Activated effector memory CD4-positive, alpha-beta T cell treated with anti-CD3 and anti-CD28 coated beads, Interleukin-2, amount 50 U/mL, for 16 hours (primary cell): ENCODE results near the gene DDX49.
"Not testable (repeated sequence)": the region's sequence is repeated elsewhere in the genome, so short reads cannot be mapped to it uniquely, and the experiment has no call there.

Source experiments
- DNase-seq: peaks from one replicate; pipeline ENCODE4 v3.0.0-alpha.2; 2020

Gene DDX49

GRCh38 chr19:18896421-18896841, 23.1 kb upstream of the DDX49 start:
- no peak for DNase-seq

DNA sequence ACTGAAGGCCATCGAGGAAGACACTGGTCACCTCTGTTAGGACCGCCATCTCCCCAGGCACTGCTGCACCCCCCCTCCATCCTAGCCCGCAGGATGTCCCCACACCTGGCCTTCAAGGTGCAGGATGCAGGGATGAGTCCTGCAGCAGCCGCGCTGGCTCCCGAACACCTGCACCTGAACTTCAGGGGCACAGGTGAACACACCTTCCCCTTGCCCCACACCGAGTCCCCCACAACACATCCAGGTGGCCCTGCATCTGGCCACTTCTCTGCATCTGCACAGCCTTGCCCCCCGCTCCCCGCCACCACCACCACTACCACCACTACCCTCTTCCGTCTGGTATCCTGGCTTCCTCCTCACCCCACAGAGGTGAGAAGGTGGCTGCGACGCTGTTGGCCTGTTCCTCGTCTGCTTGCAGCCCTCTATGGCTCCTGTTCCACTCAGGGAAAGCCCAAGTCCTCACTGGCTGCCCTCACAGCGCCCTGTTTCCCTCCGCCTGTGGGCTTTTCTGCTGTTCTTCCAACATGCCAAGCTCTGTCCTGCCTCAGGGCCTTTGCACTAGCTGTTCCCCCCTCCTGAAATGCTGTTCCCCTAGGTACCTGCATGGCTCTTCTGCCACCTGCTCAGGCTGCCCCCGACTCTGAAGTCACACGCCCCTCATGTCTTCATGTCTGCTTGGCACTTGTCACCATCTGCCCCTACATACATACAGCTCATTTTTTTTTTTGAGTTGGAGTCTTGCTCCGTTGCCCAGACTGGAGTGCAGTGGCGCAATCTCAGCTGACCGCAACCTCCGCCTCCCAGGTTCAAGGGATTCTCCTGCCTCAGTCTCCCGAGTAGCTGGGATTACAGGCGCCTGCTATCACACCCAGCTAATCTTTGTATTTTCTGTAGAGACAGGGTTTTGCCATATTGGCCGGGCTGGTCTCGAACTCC, 22.2 kb upstream of the DDX49 start:
- DNase-seq = no peak

GRCh38 chr19:18898081-18898606, 21.4 kb upstream of the DDX49 start:
- DNase-seq = no peak

GRCh38 chr19:18898607-18899408, 20.7 kb upstream of the DDX49 start:
- DNase-seq = no peak

GRCh38 chr19:18899624-18900560, 19.6 kb upstream of the DDX49 start:
- no peak for DNase-seq

DNA sequence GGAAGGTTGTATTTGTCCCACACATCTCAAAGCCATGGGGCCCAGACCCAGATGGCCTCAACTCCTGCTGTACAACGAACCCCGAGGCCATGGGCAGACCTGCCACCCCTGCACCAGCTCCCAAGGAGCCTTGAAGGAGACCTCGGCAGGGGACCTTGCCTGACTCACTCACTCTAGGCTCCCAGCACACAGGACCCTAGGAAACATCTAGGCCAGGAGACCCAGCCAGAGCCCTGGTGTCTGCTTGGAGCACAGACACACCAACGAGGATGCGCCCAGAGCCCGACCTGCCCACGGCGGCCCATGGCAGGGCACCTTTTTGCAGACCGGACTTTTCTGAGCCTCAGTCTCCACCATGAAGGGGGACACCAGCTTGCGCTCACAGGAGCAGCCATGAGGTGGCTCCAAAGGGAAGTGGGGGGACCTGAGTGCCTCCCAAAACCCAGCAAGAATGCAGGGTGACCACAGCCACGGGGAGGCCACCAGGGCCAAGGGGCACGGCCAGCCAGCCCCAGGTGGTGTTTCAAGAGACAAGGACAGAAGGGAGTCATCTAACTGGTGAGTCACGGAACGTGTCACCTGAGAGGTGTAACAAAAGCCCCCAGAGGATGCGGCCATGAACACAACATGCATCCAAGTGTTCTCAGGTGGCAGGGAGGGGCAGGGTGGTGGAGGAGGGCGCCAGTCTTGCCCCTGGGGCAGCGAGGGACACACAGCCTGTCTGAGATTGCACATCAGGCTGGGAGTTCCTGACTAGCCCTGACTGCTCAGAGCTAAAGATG, 18.6 kb upstream of the DDX49 start:
- DNase-seq = no peak

DNA sequence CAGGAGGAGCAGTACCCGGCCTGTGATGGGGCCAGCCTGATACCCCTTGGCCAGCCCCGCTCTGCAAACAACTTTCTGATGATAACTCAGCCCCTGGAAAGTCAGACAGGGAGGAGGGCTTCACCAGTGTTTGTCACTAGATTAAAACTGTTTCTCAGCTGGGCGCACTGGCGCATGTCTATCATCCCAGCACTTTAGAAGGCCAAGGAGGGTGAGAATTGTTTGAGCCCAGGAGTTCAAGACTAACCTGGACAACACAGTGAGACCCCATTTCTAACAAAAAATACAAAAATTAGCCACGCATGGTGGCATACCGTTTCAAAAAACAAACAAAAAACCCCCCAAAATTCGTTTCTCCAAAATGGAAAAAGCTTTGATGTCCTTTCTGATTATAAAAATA, 18.0 kb upstream of the DDX49 start:
- DNase-seq = no peak

DNA sequence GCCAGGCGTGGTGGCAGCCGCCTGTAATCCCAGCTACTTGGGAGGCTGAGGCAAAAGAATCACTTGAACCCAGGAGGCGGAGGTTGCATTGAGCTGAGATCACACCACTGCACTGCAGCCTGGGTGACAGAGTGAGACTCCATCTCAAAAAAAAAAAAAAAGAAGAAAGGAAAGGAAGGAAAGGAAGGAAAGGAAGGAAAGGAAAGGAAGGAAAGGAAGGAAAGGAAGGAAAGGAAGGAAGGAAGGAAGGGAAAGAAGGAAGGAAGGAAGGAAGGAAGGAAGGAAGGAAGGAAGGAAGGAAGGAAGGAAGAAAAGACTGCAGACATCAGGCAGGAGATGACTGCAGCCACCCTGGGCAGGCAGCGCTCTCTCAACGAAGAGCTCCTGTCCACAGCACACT, 17.0 kb upstream of the DDX49 start:
- not testable (repeated sequence) for DNase-seq

DNA sequence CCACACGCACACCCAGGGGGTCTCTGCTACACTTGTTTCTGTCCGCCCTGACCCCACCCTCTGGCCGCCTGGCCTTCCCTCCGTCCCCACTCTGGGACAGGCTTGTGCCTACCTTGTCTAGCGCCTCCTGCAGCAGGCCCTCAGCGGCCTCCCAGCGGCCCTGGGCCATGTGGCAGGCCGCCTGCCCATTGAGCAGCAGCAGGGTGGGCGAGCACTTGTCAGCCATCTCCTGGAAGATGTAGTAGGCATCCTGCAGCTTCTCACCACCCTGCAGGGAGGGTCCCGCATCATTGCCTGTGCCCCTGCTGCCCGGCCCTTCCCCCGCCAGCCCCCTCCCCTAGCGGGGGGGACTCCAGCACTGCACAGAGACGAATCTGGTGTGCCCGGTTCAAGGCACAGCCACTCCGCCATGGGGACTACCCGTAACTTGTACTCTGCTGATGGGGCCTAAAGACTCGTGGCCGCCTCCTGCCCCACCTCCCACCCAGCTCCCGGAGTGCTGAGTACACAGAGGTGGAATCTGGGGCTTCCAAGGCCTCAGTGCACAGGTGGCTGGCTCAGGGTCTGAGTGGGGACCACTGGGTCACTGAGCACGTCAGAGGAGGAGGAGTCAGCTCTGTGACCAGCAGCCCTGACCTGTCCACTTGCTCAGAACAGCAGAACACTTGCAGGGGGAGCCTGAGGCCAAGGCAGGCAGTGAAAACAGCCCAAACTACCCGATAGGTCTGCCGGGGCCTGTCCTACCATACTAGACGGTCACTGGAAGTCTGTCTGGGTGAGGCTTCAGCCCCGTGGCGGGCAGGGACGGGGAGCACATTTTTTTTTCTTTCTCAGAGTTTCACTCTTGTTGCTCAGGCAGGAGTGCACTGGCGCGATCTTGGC, 16.1 kb upstream of the DDX49 start:
- no peak for DNase-seq

- DNase-seq = no peak
Observed at GRCh38 chr19:18904334-18905057, 15.0 kb upstream of the DDX49 start.

DNA sequence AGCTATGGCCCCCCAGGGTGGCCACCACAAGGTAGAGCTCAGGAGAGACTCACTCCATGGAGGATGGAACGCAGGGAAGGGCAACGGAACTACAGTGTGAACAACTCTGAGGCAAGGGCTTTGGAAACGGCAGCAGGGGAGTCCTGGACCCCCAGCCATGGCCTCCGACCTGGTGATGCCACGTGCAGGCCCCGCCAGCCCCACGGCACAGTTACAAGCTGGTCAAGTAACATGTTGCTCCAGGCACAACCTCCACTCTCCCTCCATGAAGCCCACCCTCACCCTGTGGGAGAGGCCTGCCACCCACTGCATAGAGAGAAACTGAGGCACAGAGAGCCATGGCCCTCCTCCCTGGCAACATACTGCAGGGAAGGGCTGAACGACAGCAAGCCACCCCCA, 14.5 kb upstream of the DDX49 start:
- DNase-seq = no peak

DNA sequence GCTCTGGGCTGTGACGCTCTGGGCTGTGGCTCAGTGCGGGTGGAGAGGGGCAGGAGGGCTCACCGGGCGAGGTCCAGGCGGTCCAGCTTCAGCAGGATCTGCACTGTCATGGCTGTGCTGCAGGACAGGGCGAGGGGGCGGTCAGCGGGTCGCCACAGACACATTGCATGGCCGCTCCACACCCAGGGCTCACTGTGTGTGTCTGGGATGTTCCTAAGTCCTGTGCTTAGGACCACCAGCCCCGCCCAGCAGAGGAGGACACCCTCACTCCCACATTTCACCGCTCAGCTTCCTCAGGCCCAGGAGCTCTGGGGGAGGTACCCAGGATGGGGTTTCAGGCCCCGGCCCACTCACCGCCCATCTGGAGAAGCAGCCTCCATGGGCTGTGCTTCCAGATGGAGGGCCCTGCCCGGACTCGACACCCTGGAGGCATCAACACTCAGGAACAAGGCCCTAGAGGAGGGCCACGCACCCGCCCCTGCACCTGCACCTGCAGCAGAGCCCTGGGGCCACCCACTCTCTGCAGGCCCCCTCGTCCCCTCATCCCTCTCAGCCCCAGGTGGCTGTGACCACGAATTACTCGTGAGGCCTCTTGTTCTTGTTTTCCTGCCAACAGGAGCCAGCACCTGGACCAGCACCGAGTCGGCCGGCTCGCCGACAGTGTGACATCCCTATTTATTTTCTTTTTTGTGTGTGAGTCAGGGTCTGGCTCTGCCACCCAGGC, 13.8 kb upstream of the DDX49 start:
- no peak for DNase-seq

GRCh38 chr19:18906605-18907519, 12.7 kb upstream of the DDX49 start:
- DNase-seq = no peak

DNA sequence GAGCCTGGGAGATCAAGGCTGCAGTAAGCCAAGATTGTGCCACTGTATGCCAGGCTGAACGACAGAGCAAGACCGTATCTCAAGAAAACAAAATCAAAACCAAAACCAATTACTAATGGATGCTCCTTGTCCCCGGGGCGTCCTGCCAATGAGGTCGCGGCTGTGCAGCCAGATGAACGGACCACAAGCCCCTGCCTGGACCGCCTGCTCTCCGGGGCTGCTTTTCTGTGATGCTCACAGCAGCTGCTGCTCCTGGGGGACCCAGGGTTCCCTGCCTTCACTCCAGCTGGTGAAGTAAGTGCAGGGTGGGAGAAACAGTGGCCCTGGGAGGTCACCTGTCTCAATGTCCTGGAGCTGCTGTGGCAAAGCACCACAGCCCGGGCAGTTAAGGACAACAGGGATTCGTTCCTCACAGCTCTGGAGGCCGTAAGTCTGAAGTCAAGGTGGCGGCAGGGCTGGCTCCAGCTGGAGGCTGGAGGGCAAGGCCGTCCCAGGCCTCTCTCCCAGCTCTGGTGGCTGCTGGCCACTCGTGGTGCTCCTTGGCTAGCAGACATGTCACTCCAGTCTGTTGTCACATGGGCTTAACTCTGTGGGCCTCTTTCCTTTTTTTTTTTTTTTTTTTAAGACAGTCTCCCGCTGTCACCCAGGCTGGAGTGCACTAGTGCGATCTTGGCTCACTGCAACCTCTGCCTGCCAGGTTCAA, 10.4 kb upstream of the DDX49 start:
- no peak for DNase-seq

DNA sequence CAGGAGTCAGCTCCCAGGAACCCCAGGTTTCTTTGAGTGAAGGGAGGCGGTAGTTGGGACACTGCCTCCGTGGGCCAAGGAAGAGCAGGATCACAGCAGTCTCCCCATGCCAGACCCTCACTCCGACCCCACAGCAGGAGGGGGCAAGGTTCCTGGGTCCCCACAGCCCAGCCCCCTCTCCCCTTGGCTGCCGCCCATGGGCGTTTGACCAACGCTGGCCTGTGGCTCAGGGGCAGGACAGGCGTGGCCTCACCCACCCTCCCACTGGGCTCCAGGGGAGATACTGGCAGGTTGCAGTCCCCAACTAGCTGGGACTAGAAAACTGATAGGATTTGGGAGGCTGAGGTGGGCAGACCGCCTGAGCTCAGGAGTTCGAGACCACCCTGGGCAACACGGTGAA, 9.5 kb upstream of the DDX49 start:
- DNase-seq = no peak

- no peak for DNase-seq
Observed at GRCh38 chr19:18910801-18911436, 8.6 kb upstream of the DDX49 start.

DNA sequence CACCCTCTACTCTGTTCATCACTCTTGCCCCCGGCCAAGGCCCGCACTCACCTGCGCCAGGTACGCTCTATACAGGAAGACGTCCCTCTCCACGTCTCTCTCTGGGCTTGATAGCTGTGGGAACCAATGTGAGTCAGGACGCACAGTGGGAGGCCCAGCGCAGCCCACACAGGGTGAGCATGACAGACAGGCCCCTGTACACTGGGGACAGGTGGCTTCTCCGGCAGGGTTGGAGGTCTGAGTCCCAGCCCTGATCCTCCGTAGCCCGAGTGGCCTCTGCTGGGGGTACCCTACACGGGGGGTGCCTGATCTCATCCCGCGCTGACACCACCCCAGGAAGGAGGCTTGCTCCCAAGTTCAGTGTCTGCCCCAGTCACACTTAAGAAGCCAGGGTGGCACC, 6.6 kb upstream of the DDX49 start:
- no peak for DNase-seq
